HCT116 (cell line): ENCODE results near the gene KRT14. TPM values are rescaled to one million over a fixed set of nuclear protein-coding genes. Genes with fewer than 3 reads are reported as not detected.

Experiments
- ATAC-seq: fragments of 200-7000 bp; cut with Tn5 transposase; 2 replicates; pipeline ENCODE4 v1.9.1; 2020; ENCODE audit warnings: mild to moderate bottlenecking, moderate library complexity
- BruUV-seq: library from RNA; stranded (reverse); fragments of 400-500 nt; replicated peaks from 2 replicates; lab custom pipeline; 2021; lab: Mats Ljungman, UMichigan
- CTCF ChIA-PET: fragments of 300-600 bp; sonication (Branson Sonifier 250); formaldehyde crosslinking; loops from one replicate; lab custom pipeline; 2021; ENCODE audit warnings: antibody characterized with exemption; lab: Charles Lee
- POLR2A ChIA-PET: fragments of 300-600, 350-600 bp; sonication (Branson Sonifier 250); formaldehyde crosslinking; loops from one replicate; lab custom pipeline; 2021; ENCODE audit warnings: antibody characterized with exemption; lab: Charles Lee
- RAD21 ChIA-PET, 2 experiments: fragments of 300-600 bp; sonication (Branson Sonifier 250); formaldehyde crosslinking; loops; one replicate each; lab custom pipeline; 2023; ENCODE audit warnings: low total read pairs in 2 of 2; ENCODE audit not compliant: uncharacterized antibody in 2 of 2, unreplicated experiment in 2 of 2, low non-redundant PET in 1 of 2; lab: Charles Lee
- DNase-seq: peaks from one replicate; pipeline ENCODE4 v3.0.0-alpha.2; 2010; ENCODE audit warnings: low read depth, low spot score
- H2AFZ ChIP-seq: fragments of 200-600 bp; shearing (Covaris generic), sonication (generic); 2 replicates; pipeline ENCODE4 v1.6.1; 2017; ENCODE audit warnings: low read depth, mixed run types, mixed read lengths, antibody characterized with exemption, low read length; ENCODE audit not compliant: poor library complexity, severe bottlenecking
- H3K27ac ChIP-seq: 2 replicates; pipeline ENCODE4 v1.5.1; 2012; ENCODE audit warnings: low read depth, low read length
- H3K27me3 ChIP-seq: fragments of 200-600 bp; sonication (generic); 2 replicates; pipeline ENCODE4 v1.6.1; 2016; ENCODE audit warnings: mixed run types, low read length, mixed read lengths; ENCODE audit not compliant: insufficient read depth
- H3K36me3 ChIP-seq, 2 experiments: fragments of 200-500 bp in 1 of 2; fragments of 200-600 bp in 1 of 2; sonication (Bioruptor generic) in 1 of 2; sonication (generic) in 1 of 2; 2 replicates each; pipeline versions ENCODE4 v1.5.1 to v1.6.1; 2014 to 2016; ENCODE audit warnings: low read length in 2 of 2, inconsistent platforms in 1 of 2, mixed read lengths in 1 of 2, mixed run types in 1 of 2; ENCODE audit not compliant: insufficient read depth in 2 of 2, control insufficient read depth in 1 of 2
- H3K4me1 ChIP-seq, 2 experiments: fragments of 200-600 bp in 1 of 2; sonication (generic) in 1 of 2; 2 replicates each; pipeline versions ENCODE4 v1.5.1 to v1.6.1; 2012 to 2017; ENCODE audit warnings: low read length in 2 of 2, inconsistent platforms in 1 of 2, mild to moderate bottlenecking in 1 of 2, mixed read lengths in 1 of 2, mixed run types in 1 of 2, moderate library complexity in 1 of 2; ENCODE audit not compliant: insufficient read depth in 2 of 2, control insufficient read depth in 1 of 2
- H3K4me2 ChIP-seq: fragments of 200-600 bp; sonication (generic); 2 replicates; pipeline ENCODE4 v1.6.1; 2017; ENCODE audit warnings: mixed run types, low read length, mixed read lengths
- H3K4me3 ChIP-seq, 2 experiments: fragments of 200-600 bp in 1 of 2; sonication (generic) in 1 of 2; replicated peaks in 1 of 2; 2 replicates each; pipeline ENCODE4 v1.5.1; 2011 to 2016; ENCODE audit warnings: low read length in 2 of 2, control low read depth in 1 of 2, low read depth in 1 of 2, mild to moderate bottlenecking in 1 of 2, mixed read lengths in 1 of 2, mixed run types in 1 of 2
- H3K79me2 ChIP-seq: fragments of 200-600 bp; sonication (generic); 2 replicates; pipeline ENCODE4 v1.6.1; 2017; ENCODE audit warnings: mild to moderate bottlenecking, mixed run types, low read length, moderate library complexity, mixed read lengths; ENCODE audit not compliant: insufficient read depth
- H3K9ac ChIP-seq: fragments of 200-600 bp; sonication (generic); 2 replicates; pipeline ENCODE4 v1.6.1; 2016; ENCODE audit warnings: low read length, mixed read lengths
- H3K9me2 ChIP-seq: fragments of 200-600 bp; sonication (generic), shearing (Covaris generic); 2 replicates; pipeline ENCODE4 v1.6.1; 2017; ENCODE audit warnings: mixed run types, mild to moderate bottlenecking, moderate library complexity; ENCODE audit not compliant: insufficient read depth
- H3K9me3 ChIP-seq, 2 experiments: fragments of 200-500 bp in 1 of 2; fragments of 200-600 bp in 1 of 2; sonication (Bioruptor generic) in 1 of 2; sonication (generic) in 1 of 2; 2 replicates each; pipeline ENCODE4 v1.6.1; 2014 to 2017; ENCODE audit warnings: low read length in 2 of 2, mixed read lengths in 2 of 2, inconsistent platforms in 1 of 2, low read depth in 1 of 2, mild to moderate bottlenecking in 1 of 2, mixed run types in 1 of 2, moderate library complexity in 1 of 2; ENCODE audit not compliant: control insufficient read depth in 1 of 2, insufficient read depth in 1 of 2
- H4K20me1 ChIP-seq: fragments of 200-600 bp; sonication (generic), shearing (Covaris generic); 2 replicates; pipeline ENCODE4 v1.6.1; 2017; ENCODE audit warnings: mixed run types, mild to moderate bottlenecking, moderate library complexity; ENCODE audit not compliant: insufficient read depth
- CBX3 ChIP-seq: IDR thresholded peaks from 2 replicates; pipeline ENCODE4 v1.6.1; 2012; ENCODE audit warnings: low read depth
- EGR1 ChIP-seq: IDR thresholded peaks from 2 replicates; pipeline ENCODE4 v1.6.1; 2012; ENCODE audit warnings: low read depth
- ELF1 ChIP-seq: IDR thresholded peaks from 2 replicates; pipeline ENCODE4 v1.6.1; 2012; ENCODE audit warnings: low read depth, borderline replicate concordance
- FOSL1 ChIP-seq: IDR thresholded peaks from 2 replicates; pipeline ENCODE4 v1.6.1; 2012; ENCODE audit warnings: low read depth
- POLR2A ChIP-seq: IDR thresholded peaks from 2 replicates; pipeline ENCODE4 v1.7.0; 2011; ENCODE audit warnings: borderline replicate concordance; ENCODE audit not compliant: insufficient read depth, insufficient read length; ENCODE audit errors: extremely low read depth
- POLR2AphosphoS5 ChIP-seq: IDR thresholded peaks from 2 replicates; pipeline ENCODE4 v1.6.1; 2011; ENCODE audit warnings: mild to moderate bottlenecking, low read depth, low read length, moderate library complexity
- RAD21 ChIP-seq: IDR thresholded peaks from 2 replicates; pipeline ENCODE4 v1.6.1; 2012; ENCODE audit warnings: low read depth, mild to moderate bottlenecking
- SIN3A ChIP-seq: IDR thresholded peaks from 2 replicates; pipeline ENCODE4 v1.6.1; 2012; ENCODE audit warnings: low read depth
- TCF7L2 ChIP-seq: IDR thresholded peaks from 2 replicates; pipeline ENCODE4 v1.7.0; 2011; ENCODE audit warnings: borderline replicate concordance, inconsistent platforms; ENCODE audit not compliant: insufficient read depth, insufficient read length; ENCODE audit errors: extremely low read depth
- YY1 ChIP-seq: IDR thresholded peaks from 2 replicates; pipeline ENCODE4 v1.6.1; 2011; ENCODE audit warnings: low read length, low read depth, moderate library complexity, mild to moderate bottlenecking; ENCODE audit not compliant: insufficient replicate concordance; ENCODE audit errors: extremely low read depth
- intact Hi-C: fragments of 100-400 bp; cut with micrococcal nuclease; formaldehyde crosslinking; loops from 2 replicates; pipeline ENCODE4 v1.10.0; 2022
- total RNA-seq: library from RNA; stranded (reverse); gene quantifications from one replicate; pipeline ENCODE4 v1.2.1, GENCODE V29; 2021; ENCODE audit not compliant: unreplicated experiment
- TF ChIP-seq, protein P1 (sequence below): IDR thresholded peaks from 2 replicates; pipeline ENCODE4 v1.6.1; 2012
- TF ChIP-seq, protein P2 (sequence below), 3 experiments: fragments of 200-600 bp in 1 of 3; sonication (generic) in 1 of 3; IDR thresholded peaks in 2 of 3; conservative IDR thresholded peaks in 1 of 3; 2 replicates each; pipeline ENCODE4 v1.5.1; 2012 to 2017; ENCODE audit warnings: low read depth in 2 of 3, low read length in 2 of 3, antibody characterized with exemption in 1 of 3, borderline replicate concordance in 1 of 3, control low read depth in 1 of 3, mild to moderate bottlenecking in 1 of 3, mixed read lengths in 1 of 3, mixed run types in 1 of 3, moderate library complexity in 1 of 3; ENCODE audit not compliant: insufficient read depth in 1 of 3
- TF ChIP-seq, protein P3 (sequence below): IDR thresholded peaks from 2 replicates; pipeline ENCODE4 v1.6.1; 2011; ENCODE audit warnings: mild to moderate bottlenecking, low read length, moderate library complexity; ENCODE audit not compliant: insufficient replicate concordance; ENCODE audit errors: extremely low read depth

The KRT14 gene
- total RNA-seq, 1 experiment from 2014 or later, result not detected

DNA sequence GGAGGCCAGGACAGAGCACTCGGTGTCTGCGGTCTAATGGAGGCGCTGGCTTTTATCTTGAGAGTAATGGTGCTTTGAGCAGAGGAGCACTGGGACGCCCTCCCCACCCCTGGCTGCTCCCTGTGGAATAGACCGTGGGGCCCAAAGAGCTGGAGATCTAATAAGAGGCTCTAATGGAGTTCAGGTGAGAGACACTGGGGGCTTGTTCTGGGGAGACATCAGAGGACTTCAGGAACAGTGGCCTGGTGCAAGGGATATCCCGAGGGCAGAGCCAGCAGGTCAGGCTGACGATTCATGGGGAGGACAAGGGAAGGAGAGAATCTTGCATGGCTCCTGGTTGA is 49.1 kb downstream of the KRT14 start (continued):
- TF ChIP-seq SIN3A (no peak), POLR2AphosphoS5 (no peak), EGR1 (no peak)
- TF ChIP-seq, protein P1, sequence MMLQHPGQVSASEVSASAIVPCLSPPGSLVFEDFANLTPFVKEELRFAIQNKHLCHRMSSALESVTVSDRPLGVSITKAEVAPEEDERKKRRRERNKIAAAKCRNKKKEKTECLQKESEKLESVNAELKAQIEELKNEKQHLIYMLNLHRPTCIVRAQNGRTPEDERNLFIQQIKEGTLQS, result no peak
- TF ChIP-seq, all 23 proteins: peak for 0

DNA sequence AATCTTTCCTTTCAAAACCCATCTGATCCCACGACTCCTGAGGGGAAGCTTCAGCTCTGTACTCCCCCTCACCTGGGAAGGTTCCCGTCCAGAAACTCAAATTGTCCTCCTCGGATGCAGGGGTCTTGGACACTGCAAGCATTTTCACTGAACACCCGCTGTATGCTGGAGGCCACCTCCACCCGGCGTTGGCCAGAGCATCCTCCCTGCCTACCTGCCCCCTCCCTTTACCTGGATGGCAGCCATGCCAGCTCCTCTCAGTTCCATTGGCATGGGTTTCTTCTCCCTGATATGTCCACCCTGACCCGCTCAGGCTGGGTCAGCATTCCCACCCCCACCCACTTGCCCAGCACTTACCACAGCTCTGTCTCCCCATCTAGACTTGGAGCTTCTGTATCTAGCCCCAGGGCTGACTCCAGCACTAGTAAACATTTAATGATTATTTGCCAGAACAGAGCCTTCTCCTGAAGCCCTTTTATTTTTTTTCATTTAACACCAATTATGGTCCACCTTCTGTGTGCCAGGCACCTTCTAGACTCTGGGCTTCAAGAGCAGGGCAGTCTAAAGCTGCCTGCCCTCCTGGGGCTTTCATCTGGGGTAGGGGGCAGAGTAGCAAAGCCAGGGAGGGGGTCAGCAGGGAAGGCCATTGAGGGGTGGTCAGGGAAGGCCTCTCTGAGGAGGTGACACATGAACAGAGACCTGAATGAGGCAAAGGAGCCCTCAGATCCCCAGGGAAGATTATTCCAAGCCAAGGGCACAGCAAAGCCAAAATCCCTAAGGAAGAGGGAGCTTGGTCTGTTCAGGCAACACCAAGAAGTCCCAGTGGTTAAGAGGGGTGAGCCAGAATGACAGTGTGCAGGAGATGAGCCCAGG is 49.7 kb downstream of the KRT14 start:
- intact Hi-C loops, result no loop called here
- TF ChIP-seq, protein P2, sequence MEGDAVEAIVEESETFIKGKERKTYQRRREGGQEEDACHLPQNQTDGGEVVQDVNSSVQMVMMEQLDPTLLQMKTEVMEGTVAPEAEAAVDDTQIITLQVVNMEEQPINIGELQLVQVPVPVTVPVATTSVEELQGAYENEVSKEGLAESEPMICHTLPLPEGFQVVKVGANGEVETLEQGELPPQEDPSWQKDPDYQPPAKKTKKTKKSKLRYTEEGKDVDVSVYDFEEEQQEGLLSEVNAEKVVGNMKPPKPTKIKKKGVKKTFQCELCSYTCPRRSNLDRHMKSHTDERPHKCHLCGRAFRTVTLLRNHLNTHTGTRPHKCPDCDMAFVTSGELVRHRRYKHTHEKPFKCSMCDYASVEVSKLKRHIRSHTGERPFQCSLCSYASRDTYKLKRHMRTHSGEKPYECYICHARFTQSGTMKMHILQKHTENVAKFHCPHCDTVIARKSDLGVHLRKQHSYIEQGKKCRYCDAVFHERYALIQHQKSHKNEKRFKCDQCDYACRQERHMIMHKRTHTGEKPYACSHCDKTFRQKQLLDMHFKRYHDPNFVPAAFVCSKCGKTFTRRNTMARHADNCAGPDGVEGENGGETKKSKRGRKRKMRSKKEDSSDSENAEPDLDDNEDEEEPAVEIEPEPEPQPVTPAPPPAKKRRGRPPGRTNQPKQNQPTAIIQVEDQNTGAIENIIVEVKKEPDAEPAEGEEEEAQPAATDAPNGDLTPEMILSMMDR (IDR thresholded peaks at IDR 0.05 in 2 of 3, conservative IDR thresholded peaks at IDR 0.05 in 1 of 3; ENCODE audit: borderline replicate concordance in 1 of 3, insufficient read depth in 1 of 3, low read depth in 2 of 3, low read length in 2 of 3), result no peak
- TF ChIP-seq SIN3A (no peak), FOSL1 (no peak), CBX3 (no peak), TCF7L2 (no peak), YY1 (no peak), RAD21 (no peak), POLR2A (no peak), POLR2AphosphoS5 (no peak), ELF1 (no peak)
- TF ChIP-seq, protein P1, result no peak
- TF ChIP-seq, protein P3, sequence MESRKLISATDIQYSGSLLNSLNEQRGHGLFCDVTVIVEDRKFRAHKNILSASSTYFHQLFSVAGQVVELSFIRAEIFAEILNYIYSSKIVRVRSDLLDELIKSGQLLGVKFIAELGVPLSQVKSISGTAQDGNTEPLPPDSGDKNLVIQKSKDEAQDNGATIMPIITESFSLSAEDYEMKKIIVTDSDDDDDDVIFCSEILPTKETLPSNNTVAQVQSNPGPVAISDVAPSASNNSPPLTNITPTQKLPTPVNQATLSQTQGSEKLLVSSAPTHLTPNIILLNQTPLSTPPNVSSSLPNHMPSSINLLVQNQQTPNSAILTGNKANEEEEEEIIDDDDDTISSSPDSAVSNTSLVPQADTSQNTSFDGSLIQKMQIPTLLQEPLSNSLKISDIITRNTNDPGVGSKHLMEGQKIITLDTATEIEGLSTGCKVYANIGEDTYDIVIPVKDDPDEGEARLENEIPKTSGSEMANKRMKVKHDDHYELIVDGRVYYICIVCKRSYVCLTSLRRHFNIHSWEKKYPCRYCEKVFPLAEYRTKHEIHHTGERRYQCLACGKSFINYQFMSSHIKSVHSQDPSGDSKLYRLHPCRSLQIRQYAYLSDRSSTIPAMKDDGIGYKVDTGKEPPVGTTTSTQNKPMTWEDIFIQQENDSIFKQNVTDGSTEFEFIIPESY, result no peak
- ChIA-PET CTCF (interaction anchor here (1.2 to 4.9 kb wide), 2 partner anchors 12 to 126 kb away, joined by 5 to 39 read pairs; no protein-coding TSS in a partner anchor), POLR2A (interaction anchor here (0.7 to 2.3 kb wide), 4 partner anchors 9 to 15 kb away, joined by 3 to 7 read pairs (median 4); partner anchors contain the start of gene KRT19), RAD21 (interaction anchor here in 1 of 2 experiments (1.0 kb wide), 1 partner anchor 12 kb away, joined by 3 read pairs; no protein-coding TSS in a partner anchor)
- no peak overlapping the region for H3K27ac ChIP-seq
- no peaks in the 10 kb centered on the region for H3K9me3 ChIP-seq
- DNase-seq, result no peak
- H3K36me3 ChIP-seq, result no peaks in the 10 kb centered on the region
- no peaks in the 10 kb centered on the region for H3K9me2 ChIP-seq
- no peaks in the 10 kb centered on the region for H4K20me1 ChIP-seq
- H3K9ac ChIP-seq, result no peak overlapping the region
- H3K4me1 ChIP-seq, result peaks cover 22 to 72% of the 10 kb centered on the region in 2 experiments
- no peak overlapping the region for H3K4me3 ChIP-seq
- H2AFZ ChIP-seq, result no peak overlapping the region
- BruUV-seq, result no TSS peak
- ATAC-seq, result no peak
- no peak overlapping the region for H3K4me2 ChIP-seq
- H3K27me3 ChIP-seq, result no peaks in the 10 kb centered on the region
- no peaks in the 10 kb centered on the region for H3K79me2 ChIP-seq
